ENCODE results near the gene RAP1GAP2. TPM values are rescaled to one million over a fixed set of nuclear protein-coding genes. Genes with fewer than 3 reads are reported as not detected.
A peak's percentile ranks its signal among the peaks of the same experiment; 100 is the strongest.

The RAP1GAP2 gene
- total RNA-seq, 1 experiment from 2014 or later: 72.8 TPM

GRCh38 chr17:2804912-2805311, 8.7 kb downstream of the RAP1GAP2 start:
- no peak for DNase-seq (ENCODE audit: low spot score)
- Mint-ChIP-seq H3K36me3 (no peaks in the 10 kb centered on the region), H3K27me3 (ENCODE audit: low read depth) (no peaks in the 10 kb centered on the region), H3K27ac (peak overlapping the region; percentile 53; the same call in 1 of the 2 replicates), H3K9me3 (no peaks in the 10 kb centered on the region), H3K4me1 (peaks cover 7% of the 10 kb centered on the region), H3K4me3 (no peak overlapping the region)
- TF ChIP-seq NFYB (CRISPR knock-in tag; conservative IDR thresholded peaks at IDR 0.05; ENCODE audit: low read depth) (no peak), SOX15 (CRISPR knock-in tag; IDR thresholded peaks at IDR 0.05) (no peak), ZSCAN18 (CRISPR knock-in tag; IDR thresholded peaks at IDR 0.05) (no peak), FOXP1 (CRISPR knock-in tag; IDR thresholded peaks at IDR 0.05; ENCODE audit: borderline replicate concordance) (no peak), PRRX2 (CRISPR knock-in tag; IDR thresholded peaks at IDR 0.05) (no peak), ZNF425 (CRISPR knock-in tag; conservative IDR thresholded peaks at IDR 0.05) (no peak), ELF4 (CRISPR knock-in tag; IDR thresholded peaks at IDR 0.05; ENCODE audit: low read depth) (no peak), FOXP4 (CRISPR knock-in tag; IDR thresholded peaks at IDR 0.05) (no peak), E2F5 (CRISPR knock-in tag; IDR thresholded peaks at IDR 0.05) (no peak), OVOL2 (CRISPR knock-in tag; IDR thresholded peaks at IDR 0.05; ENCODE audit: borderline replicate concordance) (no peak), USF2 (CRISPR knock-in tag; IDR thresholded peaks at IDR 0.05) (no peak), RELA (CRISPR knock-in tag; IDR thresholded peaks at IDR 0.05; ENCODE audit: borderline replicate concordance) (no peak), ZNF512 (CRISPR knock-in tag; IDR thresholded peaks at IDR 0.05; ENCODE audit: borderline replicate concordance) (no peak), ZNF396 (CRISPR knock-in tag; IDR thresholded peaks at IDR 0.05; ENCODE audit: borderline replicate concordance) (no peak), AR (CRISPR knock-in tag; IDR thresholded peaks at IDR 0.05) (no peak), FOXJ3 (CRISPR knock-in tag; IDR thresholded peaks at IDR 0.05; ENCODE audit: borderline replicate concordance) (no peak), ZNF281 (CRISPR knock-in tag; IDR thresholded peaks at IDR 0.05) (no peak), ERG (CRISPR knock-in tag; IDR thresholded peaks at IDR 0.05) (no peak), MXD4 (CRISPR knock-in tag; IDR thresholded peaks at IDR 0.05; ENCODE audit: borderline replicate concordance) (no peak)
- POLR2A ChIA-PET: no interaction called here
- no peak for ATAC-seq
- CTCF ChIA-PET: interaction anchor here (1.5 kb wide), 1 partner anchor 19 kb away, joined by 9 read pairs; no protein-coding TSS in a partner anchor
